Naive thymus-derived CD4-positive, alpha-beta T cell (primary cell): Measurements from ENCODE around the gene GATD1. TPM values are rescaled to one million over a fixed set of nuclear protein-coding genes. Genes with fewer than 3 reads are reported as not detected.

ENCODE experiments used
- ATAC-seq: fragments of 150-1000 bp; cut with Tn5 transposase; 2 replicates; pipeline ENCODE4 v1.10.0; 2021; ENCODE audit warnings: mild to moderate bottlenecking, moderate library complexity
- CTCF ChIA-PET: fragments of 350-600 bp; sonication (Branson Sonifier 250); formaldehyde crosslinking; loops from one replicate; lab custom pipeline; 2021; ENCODE audit warnings: antibody characterized with exemption; lab: Charles Lee
- POLR2A ChIA-PET: fragments of 350-600 bp; sonication (Branson Sonifier 250); formaldehyde crosslinking; loops from one replicate; lab custom pipeline; 2021; ENCODE audit warnings: antibody characterized with exemption, inconsistent platforms; lab: Charles Lee
- DNase-seq, 9 donors: peaks; one replicate each; pipeline versions ENCODE4 v3.0.0 to v3.0.0-alpha.2; 2020 to 2022; ENCODE audit warnings: mixed read lengths in 1 of 9
- H3K27ac ChIP-seq: one replicate; pipeline ENCODE4 v1.7.0; 2013; ENCODE audit warnings: mild to moderate bottlenecking, low read depth, low read length, moderate library complexity
- H3K27me3 ChIP-seq, 2 donors: one replicate each; pipeline ENCODE4 v1.7.0; 2013; ENCODE audit warnings: low read length in 2 of 2, mild to moderate bottlenecking in 2 of 2, moderate library complexity in 2 of 2; ENCODE audit not compliant: control insufficient read depth in 2 of 2, insufficient read depth in 2 of 2
- H3K36me3 ChIP-seq, 3 experiments: 1 replicate in 2 of 3; 2 replicates in 1 of 3; pipeline ENCODE4 v1.7.0; 2013; ENCODE audit warnings: low read length in 3 of 3, mild to moderate bottlenecking in 3 of 3, moderate library complexity in 1 of 3; ENCODE audit not compliant: insufficient read depth in 3 of 3, control insufficient read depth in 2 of 3
- H3K4me1 ChIP-seq, 2 donors: one replicate each; pipeline ENCODE4 v1.7.0; 2013; ENCODE audit warnings: low read length in 2 of 2, mild to moderate bottlenecking in 2 of 2, moderate library complexity in 1 of 2; ENCODE audit not compliant: control insufficient read depth in 2 of 2, insufficient read depth in 2 of 2
- H3K4me3 ChIP-seq: 2 replicates; pipeline ENCODE4 v1.7.0; 2013; ENCODE audit warnings: mild to moderate bottlenecking, low read length
- H3K9me3 ChIP-seq, 3 experiments: 1 replicate in 2 of 3; 2 replicates in 1 of 3; pipeline ENCODE4 v1.7.0; 2013; ENCODE audit warnings: low read length in 3 of 3; ENCODE audit not compliant: control insufficient read depth in 2 of 3
- H3K27ac Mint-ChIP-seq, 9 donors: one replicate each; pipeline ENCODE4 v1.8.0; 2020 to 2022; ENCODE audit warnings: mixed read lengths in 9 of 9, mild to moderate bottlenecking in 8 of 9, moderate library complexity in 5 of 9, inconsistent platforms in 2 of 9
- H3K27me3 Mint-ChIP-seq, 5 donors: one replicate each; pipeline ENCODE4 v1.8.0; 2021 to 2022; ENCODE audit warnings: mixed read lengths in 5 of 5, mild to moderate bottlenecking in 1 of 5
- H3K36me3 Mint-ChIP-seq, 5 donors: one replicate each; pipeline ENCODE4 v1.8.0; 2020 to 2022; ENCODE audit warnings: mixed read lengths in 5 of 5, mild to moderate bottlenecking in 3 of 5, inconsistent platforms in 1 of 5
- H3K4me1 Mint-ChIP-seq, 7 donors: one replicate each; pipeline ENCODE4 v1.8.0; 2020 to 2022; ENCODE audit warnings: mixed read lengths in 7 of 7, mild to moderate bottlenecking in 3 of 7, inconsistent platforms in 1 of 7
- H3K4me3 Mint-ChIP-seq, 10 donors: one replicate each; pipeline ENCODE4 v1.8.0; 2020 to 2022; ENCODE audit warnings: mild to moderate bottlenecking in 10 of 10, mixed read lengths in 10 of 10, moderate library complexity in 6 of 10, inconsistent platforms in 2 of 10
- H3K9me3 Mint-ChIP-seq, 11 donors: one replicate each; pipeline ENCODE4 v1.8.0; 2020 to 2022; ENCODE audit warnings: mixed read lengths in 11 of 11, mild to moderate bottlenecking in 4 of 11, inconsistent platforms in 1 of 11, moderate library complexity in 1 of 11
- intact Hi-C, 2 donors: fragments of 100-400 bp; cut with micrococcal nuclease; formaldehyde crosslinking; loops; one replicate each; pipeline ENCODE4 v1.15.1; 2023
- polyA plus RNA-seq, 2 donors: library from polyadenylated mRNA; unstranded; fragments of 300-500 nt; fragmentation: Illumina TruSeq; gene quantifications; one replicate each; pipeline ENCODE4 v1.2.3, GENCODE V29; 2021
- total RNA-seq, 6 experiments: library from RNA in 5 of 6; stranded (reverse) in 5 of 6; gene quantifications; 1 replicate in 5 of 6; 2 replicates in 1 of 6; pipeline ENCODE4 v1.2.3 and lab custom pipeline; 2021 to 2026

Gene GATD1
- total and polyA plus RNA-seq, 7 experiments from 2014 or later, result 8.1 to 59.2 (median 44.6) TPM

DNA sequence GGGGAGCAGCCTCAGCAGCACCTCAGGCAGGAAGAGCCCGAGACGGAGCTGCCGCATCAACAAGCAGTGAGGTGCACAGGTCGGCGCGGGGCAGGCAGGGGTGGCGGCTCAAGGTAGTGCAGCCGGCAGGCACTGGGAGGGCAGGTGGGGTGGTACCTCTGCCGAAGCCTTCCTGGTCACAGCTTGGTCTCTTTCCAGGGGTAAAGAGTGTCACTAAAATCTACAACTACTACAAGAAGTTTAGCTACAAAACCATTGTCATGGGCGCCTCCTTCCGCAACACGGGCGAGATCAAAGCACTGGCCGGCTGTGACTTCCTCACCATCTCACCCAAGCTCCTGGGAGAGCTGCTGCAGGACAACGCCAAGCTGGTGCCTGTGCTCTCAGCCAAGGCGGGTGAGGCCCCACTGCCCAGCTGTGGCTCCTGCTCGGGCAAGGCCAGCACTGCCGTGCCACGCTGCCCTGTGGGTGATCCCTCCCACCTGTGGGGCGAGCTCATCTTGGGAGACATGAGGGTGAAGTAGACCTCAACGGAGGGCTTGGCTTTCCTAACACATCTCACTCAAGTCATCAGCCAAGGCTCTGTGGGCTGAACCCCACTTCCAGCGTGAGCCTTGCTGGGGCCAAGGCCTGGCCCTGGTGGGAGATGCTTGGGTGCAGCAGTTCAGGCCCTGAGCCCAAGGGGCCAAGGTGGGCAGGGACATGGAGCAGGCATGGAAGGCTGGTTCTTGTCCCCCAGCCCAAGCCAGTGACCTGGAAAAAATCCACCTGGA, 13.6 kb downstream of the GATD1 start:
- peaks cover 0 to 16% (median 0%) of the 10 kb centered on the region in 5 donors for H3K36me3 Mint-ChIP-seq
- CTCF ChIA-PET, result interaction anchor here (1.7 to 1.9 kb wide), 3 partner anchors 13 to 38 kb away, joined by 5 to 8 read pairs (median 6); partner anchors contain the start of gene TALDO1
- Histone ChIP-seq H3K27ac (no peak overlapping the region), H3K36me3 (peaks cover 0 to 70% (median 12%) of the 10 kb centered on the region in 3 experiments), H3K4me1 (no peaks in the 10 kb centered on the region), H3K9me3 (no peaks in the 10 kb centered on the region), H3K27me3 (no peaks in the 10 kb centered on the region), H3K4me3 (no peak overlapping the region)
- no peak overlapping the region for H3K27ac Mint-ChIP-seq
- H3K4me3 Mint-ChIP-seq, result no peak overlapping the region
- ATAC-seq, result no peak
- DNase-seq, result no peak
- H3K9me3 Mint-ChIP-seq, result no peaks in the 10 kb centered on the region
- POLR2A ChIA-PET, result interaction anchor here (0.6 to 1.2 kb wide), 2 partner anchors 207 to 336 kb away, joined by 3 to 4 read pairs; no protein-coding TSS in a partner anchor
- intact Hi-C loops, result loop anchor here in 1 of 2 donors (2.0 kb wide), 2 partner anchors 17 to 67 kb away; partner anchors contain the start of gene TALDO1
- H3K27me3 Mint-ChIP-seq, result no peaks in the 10 kb centered on the region
- H3K4me1 Mint-ChIP-seq, result peaks cover 0 to 8% (median 0%) of the 10 kb centered on the region in 7 donors

DNA sequence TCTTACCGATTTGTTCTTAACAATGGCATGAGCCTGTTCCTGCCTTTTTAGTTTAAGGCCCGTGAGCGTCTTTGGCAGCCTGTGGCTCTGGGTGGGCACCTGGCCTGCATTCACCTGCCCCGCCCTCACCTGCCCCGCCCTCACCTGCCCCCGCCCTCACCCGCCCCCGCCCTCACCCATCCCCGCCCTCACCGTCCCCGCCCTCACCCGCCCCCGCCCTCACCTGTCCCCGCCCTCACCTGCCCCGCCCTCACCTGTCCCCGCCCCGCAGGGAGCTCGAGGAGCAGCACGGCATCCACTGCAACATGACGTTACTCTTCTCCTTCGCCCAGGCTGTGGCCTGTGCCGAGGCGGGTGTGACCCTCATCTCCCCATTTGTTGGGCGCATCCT, 14.2 kb downstream of the GATD1 start:
- peaks cover 0 to 16% (median 0%) of the 10 kb centered on the region in 5 donors for H3K36me3 Mint-ChIP-seq

DNA sequence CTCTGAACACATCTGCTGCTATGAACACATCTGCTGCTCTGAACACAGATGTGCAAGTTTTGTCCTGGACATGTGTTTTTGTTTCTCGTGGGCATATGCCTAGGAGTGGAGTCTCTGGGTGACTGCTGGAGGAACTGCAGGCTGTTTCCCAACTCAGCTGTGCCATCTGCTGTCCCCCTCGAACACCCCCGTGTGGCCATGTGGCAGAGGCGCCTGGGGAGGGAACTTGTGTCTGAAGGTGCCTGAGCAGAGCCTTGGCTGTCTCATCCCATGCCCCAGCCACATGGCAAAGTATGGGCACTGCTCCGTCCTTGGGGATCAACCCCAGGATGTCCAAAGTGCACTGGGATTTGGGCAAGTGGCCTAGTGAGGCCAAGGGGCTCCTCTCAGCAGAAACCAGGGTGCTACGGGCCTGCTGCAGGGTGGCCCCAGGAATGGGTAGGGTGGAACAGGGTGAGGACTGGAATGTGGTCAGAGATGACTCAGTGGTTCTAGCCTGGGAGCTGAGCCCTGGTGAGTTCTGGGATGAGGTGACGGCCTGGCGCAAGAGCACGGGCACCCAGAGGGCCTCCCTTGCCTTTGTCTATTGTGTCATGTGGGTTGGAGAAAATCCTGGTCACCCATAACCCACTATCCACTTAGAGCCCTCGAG, 14.7 kb downstream of the GATD1 start:
- H3K4me1 ChIP-seq, result no peaks in the 10 kb centered on the region
- Mint-ChIP-seq H3K27me3 (no peaks in the 10 kb centered on the region), H3K4me3 (no peak overlapping the region), H3K9me3 (no peaks in the 10 kb centered on the region), H3K27ac (peak overlapping the region in 1 of 9 donors; percentile 32), H3K36me3 (peaks cover 0 to 18% (median 2%) of the 10 kb centered on the region in 5 donors), H3K4me1 (peaks cover 0 to 8% (median 0%) of the 10 kb centered on the region in 7 donors)
- H3K9me3 ChIP-seq, result no peaks in the 10 kb centered on the region
- ChIA-PET CTCF (interaction anchor here (1.9 kb wide), 1 partner anchor 14 kb away, joined by 6 read pairs; no protein-coding TSS in a partner anchor), POLR2A (no interaction called here)
- no peak overlapping the region for H3K4me3 ChIP-seq
- intact Hi-C loops, result no loop called here
- H3K27me3 ChIP-seq, result no peaks in the 10 kb centered on the region
- DNase-seq (peak in 1 of 9 donors; percentile 20), ATAC-seq (peak; percentile 42)
- H3K27ac ChIP-seq, result no peak overlapping the region
- peaks cover 0 to 73% (median 12%) of the 10 kb centered on the region in 3 experiments for H3K36me3 ChIP-seq

More for the DNA sequence above, 14.2 kb downstream of the GATD1 start:
- peaks cover 0 to 70% (median 12%) of the 10 kb centered on the region in 3 experiments for H3K36me3 ChIP-seq
- Mint-ChIP-seq H3K4me1 (peaks cover 0 to 8% (median 0%) of the 10 kb centered on the region in 7 donors), H3K27ac (no peak overlapping the region), H3K27me3 (no peaks in the 10 kb centered on the region), H3K9me3 (no peaks in the 10 kb centered on the region), H3K4me3 (no peak overlapping the region)
- H3K4me3 ChIP-seq, result no peak overlapping the region
- H3K27ac ChIP-seq, result no peak overlapping the region
- H3K4me1 ChIP-seq, result no peaks in the 10 kb centered on the region
- ChIA-PET CTCF (interaction anchor here (1.9 kb wide), 2 partner anchors 13 to 16 kb away, joined by 6 to 8 read pairs; partner anchors contain the start of gene TALDO1), POLR2A (interaction anchor here (1.2 kb wide), 1 partner anchor 207 kb away, joined by 4 read pairs; no protein-coding TSS in a partner anchor)
- DNase-seq (no peak), ATAC-seq (no peak)
- no peaks in the 10 kb centered on the region for H3K27me3 ChIP-seq
- intact Hi-C loops, result no loop called here
- H3K9me3 ChIP-seq, result no peaks in the 10 kb centered on the region

DNA sequence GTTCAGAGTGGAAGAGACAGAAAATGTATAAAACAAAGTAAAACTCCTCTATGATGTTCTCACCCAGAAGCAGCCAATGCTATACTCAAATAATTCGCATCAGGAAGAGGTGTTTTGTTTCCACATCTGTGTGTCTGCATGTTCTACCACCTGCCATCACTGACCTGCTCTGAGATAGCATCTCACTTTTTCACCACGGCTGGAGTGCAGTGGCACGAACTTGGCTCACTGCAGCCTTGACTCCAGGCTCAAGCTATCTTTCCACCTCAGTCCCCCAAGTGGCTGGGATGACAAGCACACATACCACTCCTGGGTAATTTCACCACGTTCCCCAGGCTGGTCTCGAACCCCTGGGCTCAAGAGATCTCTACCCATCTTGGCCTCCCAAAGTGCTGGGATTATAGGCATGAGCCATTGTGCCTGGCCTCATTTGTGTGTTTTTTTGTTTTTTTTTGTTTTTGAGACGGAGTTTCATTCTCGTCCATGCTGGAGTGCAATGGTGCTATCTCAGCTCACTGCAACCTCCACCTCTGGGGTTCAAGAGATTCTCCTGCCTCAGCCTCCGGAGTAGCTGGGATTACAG, 15.7 kb downstream of the GATD1 start:
- DNase-seq (no peak), ATAC-seq (no peak)
- peaks cover 0 to 8% (median 0%) of the 10 kb centered on the region in 7 donors for H3K4me1 Mint-ChIP-seq
- H3K4me1 ChIP-seq, result no peaks in the 10 kb centered on the region
- intact Hi-C loops, result no loop called here
- H3K4me3 ChIP-seq, result no peak overlapping the region
- no peaks in the 10 kb centered on the region for H3K9me3 ChIP-seq
- peaks cover 0 to 22% (median 4%) of the 10 kb centered on the region in 5 donors for H3K36me3 Mint-ChIP-seq
- H3K36me3 ChIP-seq, result peaks cover 0 to 82% (median 12%) of the 10 kb centered on the region in 3 experiments
- CTCF ChIA-PET, result interaction anchor here (0.6 kb wide), 1 partner anchor 35 kb away, joined by 3 read pairs; no protein-coding TSS in a partner anchor
- H3K27ac Mint-ChIP-seq, result peak overlapping the region in 1 of 9 donors; percentile 65
- H3K27me3 ChIP-seq, result no peaks in the 10 kb centered on the region
- no peak overlapping the region for H3K4me3 Mint-ChIP-seq
- no peak overlapping the region for H3K27ac ChIP-seq
- H3K27me3 Mint-ChIP-seq, result no peaks in the 10 kb centered on the region
- no peaks in the 10 kb centered on the region for H3K9me3 Mint-ChIP-seq
- POLR2A ChIA-PET, result interaction anchor here (0.6 to 0.9 kb wide), 2 partner anchors 65 to 69 kb away, joined by 3 read pairs; no protein-coding TSS in a partner anchor

DNA sequence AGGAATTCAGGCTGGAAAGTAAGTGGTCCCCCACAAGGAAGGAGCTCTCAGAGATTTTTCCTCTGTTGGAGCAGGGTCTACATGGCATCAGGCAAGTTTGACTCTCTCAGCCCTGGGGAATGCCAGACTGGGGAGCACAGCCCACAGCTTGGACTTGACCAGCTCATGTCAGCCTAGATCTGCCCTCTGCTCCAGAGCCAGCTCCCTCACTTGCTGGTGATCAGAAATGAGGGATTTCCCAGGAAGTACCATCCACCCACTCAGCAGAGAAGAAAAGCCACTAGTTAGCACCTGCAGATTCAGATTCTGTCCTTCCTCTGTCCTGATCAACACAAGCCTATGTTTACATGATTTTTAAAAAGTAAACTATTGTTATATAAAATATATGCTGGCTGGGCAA, 17.1 kb downstream of the GATD1 start:
- intact Hi-C loops, result no loop called here
- peaks cover 0 to 81% (median 12%) of the 10 kb centered on the region in 3 experiments for H3K36me3 ChIP-seq
- no peaks in the 10 kb centered on the region for H3K27me3 Mint-ChIP-seq
- H3K27ac Mint-ChIP-seq, result peak overlapping the region in 1 of 9 donors; percentile 29
- POLR2A ChIA-PET, result interaction anchor here (0.8 to 1.4 kb wide), 4 partner anchors 12 to 17 kb away, joined by 3 to 5 read pairs (median 3); no protein-coding TSS in a partner anchor
- no peaks in the 10 kb centered on the region for H3K4me1 ChIP-seq
- H3K4me3 Mint-ChIP-seq, result no peak overlapping the region
- CTCF ChIA-PET, result no interaction called here
- no peak overlapping the region for H3K27ac ChIP-seq
- H3K27me3 ChIP-seq, result no peaks in the 10 kb centered on the region
- no peak for DNase-seq
- no peaks in the 10 kb centered on the region for H3K9me3 ChIP-seq
- no peaks in the 10 kb centered on the region for H3K9me3 Mint-ChIP-seq
- peaks cover 0 to 21% (median 4%) of the 10 kb centered on the region in 5 donors for H3K36me3 Mint-ChIP-seq
- H3K4me1 Mint-ChIP-seq, result peaks cover 0 to 6% (median 0%) of the 10 kb centered on the region in 7 donors
- H3K4me3 ChIP-seq, result no peak overlapping the region
- no peak for ATAC-seq

DNA sequence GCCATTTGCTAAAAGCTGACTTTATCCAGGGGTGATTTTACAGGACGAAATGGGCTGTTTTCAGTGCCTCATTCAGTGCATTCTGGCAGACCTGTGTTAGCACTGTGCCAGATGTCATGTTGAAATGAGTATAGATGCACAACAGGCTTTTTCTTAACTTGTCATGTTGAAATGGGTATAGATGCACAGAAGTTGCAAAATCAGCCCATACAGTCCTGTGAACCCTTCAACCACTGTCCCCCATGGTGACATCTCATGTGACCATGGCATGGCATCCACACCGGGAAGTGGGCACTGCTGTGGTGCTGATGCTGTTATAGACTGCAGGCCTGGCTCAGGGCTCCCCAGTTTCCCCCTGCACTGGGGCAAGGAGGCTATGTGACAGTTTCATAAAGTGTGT, 27.6 kb downstream of the GATD1 start:
- H3K27me3 Mint-ChIP-seq, result no peaks in the 10 kb centered on the region
- no peaks in the 10 kb centered on the region for H3K27me3 ChIP-seq
- peak overlapping the region in 3 of 9 donors; percentile 14 to 49 (median 28) for H3K27ac Mint-ChIP-seq
- no peaks in the 10 kb centered on the region for H3K9me3 Mint-ChIP-seq
- DNase-seq, result no peak
- H3K27ac ChIP-seq, result no peak overlapping the region
- H3K4me1 Mint-ChIP-seq, result peaks cover 5 to 34% (median 19%) of the 10 kb centered on the region in 7 donors
- H3K36me3 ChIP-seq, result peaks cover 0 to 5% (median 0%) of the 10 kb centered on the region in 3 experiments
- H3K4me3 Mint-ChIP-seq, result peak overlapping the region in 8 of 10 donors; percentile 7 to 77 (median 46)
- peaks cover 10% of the 10 kb centered on the region in 2 donors for H3K4me1 ChIP-seq
- no peaks in the 10 kb centered on the region for H3K36me3 Mint-ChIP-seq
- no peak for ATAC-seq
- no peaks in the 10 kb centered on the region for H3K9me3 ChIP-seq
- no peak overlapping the region for H3K4me3 ChIP-seq
- ChIA-PET POLR2A (interaction anchor here (1.2 to 2.2 kb wide), 2 partner anchors 12 to 112 kb away, joined by 3 to 8 read pairs; no protein-coding TSS in a partner anchor), CTCF (no interaction called here)
- intact Hi-C loops, result loop anchor here in 1 of 2 donors (5.0 kb wide), 2 partner anchors 163 to 178 kb away; partner anchors contain the start of genes AP2A2 and CHID1
